ENCODE data around the gene CCDC149. TPM values are rescaled to one million over a fixed set of nuclear protein-coding genes. Genes with fewer than 3 reads are reported as not detected.
A peak's percentile ranks its signal among the peaks of the same experiment; 100 is the strongest.

Gene CCDC149
- total RNA-seq, 1 donor: 12.3 TPM

GRCh38 chr4:24771241-24771640 lies 141.6 kb downstream of the CCDC149 start:
- H3K4me1 ChIP-seq (ENCODE audit: insufficient read depth, low read length): peaks cover 41% of the 10 kb centered on the region
- no peaks in the 10 kb centered on the region for H3K36me3 ChIP-seq (ENCODE audit: insufficient read depth, low read length)
- no peak for DNase-seq (ENCODE audit: insufficient read length, low spot score, missing footprints)
- no peaks in the 10 kb centered on the region for H3K27me3 ChIP-seq (ENCODE audit: insufficient read depth, low read length)
- H3K27ac ChIP-seq (ENCODE audit: low read depth, low read length): no peak overlapping the region
- TF ChIP-seq CTCF (IDR thresholded peaks at IDR 0.05; ENCODE audit: extremely low read depth, low read depth, low read length): no peak
- H3K79me2 ChIP-seq (ENCODE audit: insufficient read depth, low read length): no peaks in the 10 kb centered on the region
- H3K9me3 ChIP-seq (ENCODE audit: low read depth, low read length): no peaks in the 10 kb centered on the region
- H2AFZ ChIP-seq (ENCODE audit: low read length): no peak overlapping the region
- H4K20me1 ChIP-seq (ENCODE audit: insufficient read depth, low read length): no peaks in the 10 kb centered on the region
- no peak overlapping the region for H3K4me2 ChIP-seq (ENCODE audit: insufficient read depth, low read length)
- H3K4me3 ChIP-seq (ENCODE audit: insufficient read depth, low read length): no peak overlapping the region

- Histone ChIP-seq H3K27me3 (ENCODE audit: insufficient read depth, low read length) (no peaks in the 10 kb centered on the region), H4K20me1 (ENCODE audit: insufficient read depth, low read length) (no peaks in the 10 kb centered on the region), H3K4me1 (ENCODE audit: insufficient read depth, low read length) (peaks cover 36% of the 10 kb centered on the region), H2AFZ (ENCODE audit: low read length) (no peak overlapping the region), H3K27ac (ENCODE audit: low read depth, low read length) (peak overlapping the region; percentile 71), H3K9me3 (ENCODE audit: low read depth, low read length) (no peaks in the 10 kb centered on the region), H3K79me2 (ENCODE audit: insufficient read depth, low read length) (no peaks in the 10 kb centered on the region), H3K4me2 (ENCODE audit: insufficient read depth, low read length) (no peak overlapping the region), H3K36me3 (ENCODE audit: insufficient read depth, low read length) (no peaks in the 10 kb centered on the region), H3K4me3 (ENCODE audit: insufficient read depth, low read length) (no peak overlapping the region)
- no peak for DNase-seq (ENCODE audit: insufficient read length, low spot score, missing footprints)
- no peak for TF ChIP-seq CTCF (IDR thresholded peaks at IDR 0.05; ENCODE audit: extremely low read depth, low read depth, low read length)
These were observed 142.2 kb downstream of the CCDC149 start for GRCh38 chr4:24770667-24771066.

GRCh38 chr4:24770032-24770584 lies 142.7 kb downstream of the CCDC149 start:
- Histone ChIP-seq H3K79me2 (ENCODE audit: insufficient read depth, low read length) (no peaks in the 10 kb centered on the region), H3K36me3 (ENCODE audit: insufficient read depth, low read length) (no peaks in the 10 kb centered on the region), H3K4me1 (ENCODE audit: insufficient read depth, low read length) (peaks cover 31% of the 10 kb centered on the region), H3K4me3 (ENCODE audit: insufficient read depth, low read length) (no peak overlapping the region), H2AFZ (ENCODE audit: low read length) (no peak overlapping the region), H3K9me3 (ENCODE audit: low read depth, low read length) (no peaks in the 10 kb centered on the region), H4K20me1 (ENCODE audit: insufficient read depth, low read length) (no peaks in the 10 kb centered on the region), H3K4me2 (ENCODE audit: insufficient read depth, low read length) (peak overlapping the region; percentile 60), H3K27me3 (ENCODE audit: insufficient read depth, low read length) (no peaks in the 10 kb centered on the region), H3K27ac (ENCODE audit: low read depth, low read length) (peak overlapping the region; percentile 71)
- DNase-seq (ENCODE audit: insufficient read length, low spot score, missing footprints): peak; percentile 26
- no peak for TF ChIP-seq CTCF (IDR thresholded peaks at IDR 0.05; ENCODE audit: extremely low read depth, low read depth, low read length)

- peak overlapping the region; percentile 71 for H3K27ac ChIP-seq (ENCODE audit: low read depth, low read length)
- H3K79me2 ChIP-seq (ENCODE audit: insufficient read depth, low read length): no peaks in the 10 kb centered on the region
- peak overlapping the region; percentile 60 for H3K4me2 ChIP-seq (ENCODE audit: insufficient read depth, low read length)
- TF ChIP-seq CTCF (IDR thresholded peaks at IDR 0.05; ENCODE audit: extremely low read depth, low read depth, low read length): no peak
- no peak for DNase-seq (ENCODE audit: insufficient read length, low spot score, missing footprints)
- no peak overlapping the region for H2AFZ ChIP-seq (ENCODE audit: low read length)
- no peaks in the 10 kb centered on the region for H3K27me3 ChIP-seq (ENCODE audit: insufficient read depth, low read length)
- H4K20me1 ChIP-seq (ENCODE audit: insufficient read depth, low read length): no peaks in the 10 kb centered on the region
- H3K36me3 ChIP-seq (ENCODE audit: insufficient read depth, low read length): no peaks in the 10 kb centered on the region
- H3K4me1 ChIP-seq (ENCODE audit: insufficient read depth, low read length): peaks cover 25% of the 10 kb centered on the region
- no peaks in the 10 kb centered on the region for H3K9me3 ChIP-seq (ENCODE audit: low read depth, low read length)
- H3K4me3 ChIP-seq (ENCODE audit: insufficient read depth, low read length): no peak overlapping the region
These were observed 143.3 kb downstream of the CCDC149 start for GRCh38 chr4:24769571-24769970.

Data from osteoblast (primary cell).